ENCODE results near the gene CTDP1. TPM values are rescaled to one million over a fixed set of nuclear protein-coding genes. Genes with fewer than 3 reads are reported as not detected.
A peak's percentile ranks its signal among the peaks of the same experiment; 100 is the strongest.

CTDP1 gene
- total RNA-seq, 1 donor from 2014 or later, result 10.2 TPM

DNA sequence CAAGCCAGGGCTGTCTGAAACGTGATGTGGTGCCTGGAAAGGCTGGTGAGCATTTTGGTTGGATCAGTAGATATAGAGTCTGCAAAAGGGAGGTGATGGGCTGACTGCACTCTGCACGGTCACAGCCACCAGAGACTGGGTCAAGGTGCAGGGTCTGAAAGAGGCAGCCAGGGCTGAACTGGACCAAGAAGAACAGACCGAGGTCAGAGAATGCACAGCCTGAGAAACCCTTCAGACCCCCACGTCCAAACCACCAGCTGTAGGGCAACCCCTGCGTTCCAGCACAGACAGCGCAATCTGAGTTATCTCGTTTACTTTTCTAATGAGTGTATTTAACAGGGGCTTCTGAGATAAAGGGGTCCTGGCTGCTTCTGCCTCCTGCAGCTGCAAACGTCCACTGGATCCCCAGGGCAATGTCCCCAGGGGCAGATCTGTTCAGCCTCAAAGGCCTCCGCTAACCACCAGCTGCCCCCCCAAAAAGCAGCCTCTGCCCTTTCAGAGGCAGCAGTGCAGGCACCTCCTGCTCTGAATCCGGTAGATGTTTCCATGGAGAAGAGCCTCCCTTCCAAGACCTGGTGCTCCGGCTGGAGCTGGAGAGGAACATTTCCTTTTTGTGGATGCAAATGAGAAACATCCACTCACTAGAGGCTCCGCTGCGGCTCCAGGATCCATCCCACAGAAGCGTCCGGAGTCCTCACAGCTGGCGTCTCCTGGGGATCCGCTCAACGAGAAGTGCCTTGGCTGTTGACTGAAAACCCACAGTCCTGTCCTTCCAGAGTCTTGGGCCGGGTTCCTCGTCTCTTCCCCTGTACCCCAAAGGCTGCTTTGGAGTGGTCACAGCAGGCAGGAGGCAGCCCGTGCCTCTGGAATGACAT lies 117.2 kb downstream of the CTDP1 start:
- peak; percentile 46 for ATAC-seq

GRCh38 chr18:79797518-79798345 lies 118.1 kb downstream of the CTDP1 start, which contains the start of gene KCNG2:
Gene KCNG2, plus strand, starts transcription at chr18:79797938. Its CDS starts 65,730 bp downstream, at chr18:79863668.
- intact Hi-C loops (cut with micrococcal nuclease), result no loop called here
- DNase-seq (peak; percentile 66), ATAC-seq (peak; percentile 76)

More for the DNA sequence above, 117.2 kb downstream of the CTDP1 start:
- no peak for DNase-seq
- intact Hi-C loops (cut with micrococcal nuclease), result no loop called here

GRCh38 chr18:79798346-79798998 lies 118.9 kb downstream of the CTDP1 start:
- ATAC-seq (no peak), DNase-seq (no peak)
- intact Hi-C loops (cut with micrococcal nuclease), result no loop called here

- ATAC-seq (no peak), DNase-seq (no peak)
- intact Hi-C loops (cut with micrococcal nuclease), result no loop called here
Observed at GRCh38 chr18:79798999-79799370, 119.4 kb downstream of the CTDP1 start.

DNA sequence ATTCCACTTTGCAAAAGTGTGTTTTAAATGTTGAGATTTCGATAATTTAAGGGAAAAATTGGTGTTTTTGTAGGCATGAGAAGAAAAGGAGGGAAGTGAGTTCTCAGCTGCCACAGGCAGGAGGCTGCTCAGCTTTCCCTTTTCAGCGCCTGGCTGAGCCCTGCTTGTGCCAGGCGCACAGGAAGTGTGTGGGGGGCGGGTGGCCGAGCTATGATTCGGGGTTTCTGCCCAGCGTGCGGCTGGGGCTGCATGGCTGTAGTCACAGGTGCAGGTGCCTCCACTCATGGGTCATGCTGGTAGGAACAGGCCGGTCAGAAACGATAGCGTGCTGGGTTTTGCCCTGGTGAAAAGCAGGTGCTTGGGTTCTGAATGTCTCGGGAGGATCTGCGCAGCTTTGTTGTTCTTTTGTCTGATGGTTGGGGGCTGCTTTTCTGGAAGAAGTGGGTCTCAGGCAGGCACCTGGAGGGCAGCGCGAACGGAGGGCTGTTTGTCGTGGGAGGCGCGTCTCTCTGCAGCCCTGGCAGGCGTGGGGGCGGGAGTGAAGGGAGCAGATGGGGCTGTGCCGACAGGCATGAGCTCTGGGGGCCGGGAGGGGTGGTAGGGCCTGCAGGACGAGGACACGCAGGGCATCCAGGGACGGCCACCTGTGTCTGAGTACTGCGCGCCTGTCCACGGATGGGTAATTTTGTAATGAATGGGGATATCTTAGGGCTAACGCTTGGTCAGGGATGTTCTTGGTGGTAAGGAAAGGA lies 120.2 kb downstream of the CTDP1 start:
- ATAC-seq, result no peak
- DNase-seq, result no peak
- intact Hi-C loops (cut with micrococcal nuclease), result no loop called here

GRCh38 chr18:79800371-79801180 lies 121.0 kb downstream of the CTDP1 start:
- no peak for DNase-seq
- intact Hi-C loops (cut with micrococcal nuclease), result no loop called here

GRCh38 chr18:79801217-79801616 lies 121.6 kb downstream of the CTDP1 start:
- no peak for ATAC-seq
- intact Hi-C loops (cut with micrococcal nuclease), result no loop called here
- no peak for DNase-seq

More at GRCh38 chr18:79800371-79801180, 121.0 kb downstream of the CTDP1 start:
- no peak for ATAC-seq

GRCh38 chr18:79801641-79802040 lies 122.0 kb downstream of the CTDP1 start:
- intact Hi-C loops (cut with micrococcal nuclease), result no loop called here
- ATAC-seq, result no peak
- no peak for DNase-seq

GRCh38 chr18:79802298-79802697 lies 122.7 kb downstream of the CTDP1 start:
- DNase-seq (no peak), ATAC-seq (no peak)
- intact Hi-C loops (cut with micrococcal nuclease), result no loop called here

DNA sequence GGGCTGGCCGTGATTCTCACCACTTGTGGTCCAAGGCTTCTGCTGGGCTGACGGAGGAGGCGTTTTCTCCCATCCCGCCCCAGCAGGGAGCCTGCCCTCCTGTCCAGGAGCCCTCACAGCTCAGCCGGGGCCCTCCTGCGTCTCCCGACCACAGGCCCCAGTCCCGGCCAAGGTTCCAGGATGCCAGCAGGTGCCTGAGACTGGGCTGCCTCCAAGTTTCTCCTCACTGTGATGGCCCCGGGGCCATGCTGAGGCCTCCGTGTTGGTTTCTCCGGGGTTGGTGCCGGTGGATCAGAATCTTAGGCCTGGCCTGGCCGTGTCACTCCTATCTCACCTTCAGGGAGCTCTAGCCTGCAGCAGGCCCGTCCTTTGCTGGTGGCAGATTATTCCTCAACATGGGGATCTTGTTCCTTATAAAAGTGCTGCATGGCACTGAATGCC lies 124.0 kb downstream of the CTDP1 start:
- DNase-seq (no peak), ATAC-seq (no peak)
- intact Hi-C loops (cut with micrococcal nuclease), result no loop called here

Other genes starting within 250 kb of the CTDP1 start
- gene KCNG2, start 118.1 kb downstream of the CTDP1 start, total RNA-seq, result not detected